HG02885 (cell line): ENCODE measurements around the gene SPRN.
"Not testable (repeated sequence)": the region's sequence is repeated elsewhere in the genome, so short reads cannot be mapped to it uniquely, and the experiment has no call there.

Experiments used
- ATAC-seq: cut with Tn5 transposase; IDR thresholded peaks from one replicate; pipeline ENCODE4 v1.9.1; 2021; ENCODE audit warnings: mild to moderate bottlenecking; ENCODE audit not compliant: unreplicated experiment, poor library complexity

The SPRN gene

DNA sequence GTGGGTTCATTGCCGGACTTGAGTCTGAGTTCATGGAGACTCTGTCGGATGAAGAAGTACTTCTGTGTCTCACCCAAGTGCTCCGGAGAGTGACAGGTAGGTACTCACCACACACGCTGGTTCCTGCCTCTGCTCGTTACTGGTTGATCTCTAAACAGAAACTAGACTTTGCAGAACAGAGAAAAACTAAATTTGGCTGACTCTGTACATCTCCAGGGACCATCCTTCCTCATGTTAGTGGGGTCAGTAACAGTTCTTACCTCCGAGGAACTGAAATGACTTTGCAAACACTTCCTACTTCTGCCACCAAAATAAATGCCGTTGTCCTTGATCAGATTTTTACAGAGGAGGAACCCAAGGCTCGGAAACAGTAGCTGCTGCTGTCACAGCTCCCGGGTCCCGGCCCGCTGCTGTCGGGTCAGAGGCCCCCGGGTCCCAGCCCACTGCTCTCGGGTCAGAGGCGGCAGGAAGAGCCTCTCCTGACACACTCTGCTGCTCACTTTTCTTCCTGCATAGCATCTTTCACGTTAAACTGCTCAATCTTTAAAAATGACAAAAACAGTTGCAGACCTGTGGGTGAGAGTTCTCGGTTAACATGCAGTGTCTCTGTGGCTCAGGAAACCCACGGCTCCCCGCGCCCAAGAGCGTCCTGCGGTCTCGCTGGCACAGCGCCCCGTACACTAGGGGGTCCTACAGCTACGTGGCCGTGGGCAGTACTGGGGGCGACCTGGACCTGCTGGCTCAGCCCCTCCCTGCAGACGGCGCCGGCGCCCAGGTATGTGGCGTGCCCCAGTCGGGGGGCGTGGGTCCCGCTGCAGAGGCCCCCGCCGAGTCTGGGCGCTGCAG lies 35.2 kb downstream of the SPRN start:
- ATAC-seq = peak; percentile 82

DNA sequence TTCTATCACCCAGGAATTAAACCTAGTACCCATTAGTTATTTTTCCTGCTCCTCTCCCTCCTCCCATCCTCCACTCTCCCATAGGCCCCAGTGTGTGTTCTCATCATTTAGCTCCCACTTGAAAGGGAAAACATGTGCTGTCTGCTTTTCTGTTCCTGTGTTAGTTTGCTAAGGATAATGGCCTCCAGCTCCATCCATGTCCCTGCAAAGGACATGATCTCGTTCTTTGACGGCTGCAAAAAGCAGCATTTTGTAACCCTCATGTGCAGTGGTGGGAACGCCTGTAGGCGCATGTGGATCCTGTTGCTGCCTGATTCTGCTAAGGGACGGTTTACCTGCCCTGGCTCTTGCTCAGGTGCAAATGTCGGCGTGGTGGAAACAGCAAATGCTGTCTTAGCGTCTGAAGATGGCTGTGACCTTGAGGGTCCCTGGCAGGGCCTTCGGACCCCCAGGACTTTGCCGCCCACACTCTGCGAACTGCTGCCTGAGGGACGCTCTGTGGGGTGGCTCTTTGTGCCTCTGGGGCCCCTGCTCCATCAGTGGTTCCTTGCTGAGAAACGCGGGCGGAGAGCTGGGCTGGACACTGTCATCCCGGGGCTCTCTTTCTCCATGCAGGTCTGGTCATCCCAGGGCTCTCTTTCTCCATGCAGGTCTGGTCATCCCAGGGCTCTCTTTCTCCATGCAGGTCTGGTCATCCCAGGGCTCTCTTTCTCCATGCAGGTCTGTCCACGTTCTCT lies 36.0 kb downstream of the SPRN start:
- ATAC-seq = peak; percentile 4

DNA sequence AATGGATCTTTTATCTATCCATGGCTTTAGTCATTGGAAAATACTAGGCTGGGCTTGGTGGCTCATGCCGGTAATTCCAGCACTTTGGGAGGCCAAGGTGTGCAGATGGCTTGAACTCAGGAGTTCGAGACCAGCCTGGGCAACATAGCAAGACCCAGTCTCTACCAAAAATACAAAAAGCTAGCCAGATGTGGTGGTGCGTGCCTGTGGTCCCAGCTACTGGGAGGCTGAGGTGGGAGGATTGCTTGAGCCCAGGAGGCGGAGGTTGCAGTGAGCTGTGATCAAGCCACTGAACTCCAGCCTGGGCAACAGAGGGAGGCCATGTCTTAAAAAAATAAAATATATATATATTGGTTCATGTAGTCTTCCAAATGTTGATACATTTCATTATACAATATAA lies 37.5 kb downstream of the SPRN start:
- ATAC-seq = not testable (repeated sequence)

DNA sequence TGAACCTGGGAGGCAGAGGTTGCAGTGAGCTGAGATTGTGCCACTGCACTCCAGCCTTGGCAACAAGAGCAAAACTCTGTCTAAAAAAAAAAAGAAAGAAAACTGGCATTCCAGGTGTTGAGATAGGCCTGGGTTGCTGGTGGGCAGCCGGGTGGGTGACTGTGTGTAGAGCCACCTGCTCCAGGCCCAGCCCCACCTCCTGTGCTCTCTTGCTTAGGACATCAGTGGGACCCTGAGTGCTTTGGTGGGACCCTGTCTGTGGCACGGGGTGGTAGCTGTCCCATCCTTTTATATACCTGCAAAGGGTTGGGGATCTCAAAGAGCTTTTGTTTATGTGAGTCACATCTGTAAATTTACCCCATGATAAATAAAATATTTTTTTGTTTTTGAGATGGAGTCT lies 39.2 kb downstream of the SPRN start:
- ATAC-seq = no peak

DNA sequence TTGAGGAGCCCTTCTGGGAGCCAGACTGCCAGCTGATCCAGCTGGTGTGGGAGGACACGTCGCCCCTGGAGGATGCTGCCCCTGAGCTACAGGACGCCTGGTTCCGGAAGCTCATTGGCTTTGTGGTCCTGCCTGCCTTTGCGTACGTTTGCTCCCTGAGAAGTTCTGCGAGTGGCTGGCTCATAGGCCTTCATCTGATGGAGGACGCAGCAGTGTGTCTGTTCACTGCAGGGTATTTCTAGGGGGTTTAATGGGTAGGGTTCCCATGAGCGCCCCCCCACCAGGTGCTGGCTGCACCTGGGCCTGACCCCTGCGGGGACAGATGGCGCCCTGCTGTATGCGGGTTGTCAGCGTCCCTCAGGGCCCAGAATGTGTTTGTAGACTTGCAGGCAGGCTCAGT lies 40.4 kb downstream of the SPRN start:
- ATAC-seq = no peak

DNA sequence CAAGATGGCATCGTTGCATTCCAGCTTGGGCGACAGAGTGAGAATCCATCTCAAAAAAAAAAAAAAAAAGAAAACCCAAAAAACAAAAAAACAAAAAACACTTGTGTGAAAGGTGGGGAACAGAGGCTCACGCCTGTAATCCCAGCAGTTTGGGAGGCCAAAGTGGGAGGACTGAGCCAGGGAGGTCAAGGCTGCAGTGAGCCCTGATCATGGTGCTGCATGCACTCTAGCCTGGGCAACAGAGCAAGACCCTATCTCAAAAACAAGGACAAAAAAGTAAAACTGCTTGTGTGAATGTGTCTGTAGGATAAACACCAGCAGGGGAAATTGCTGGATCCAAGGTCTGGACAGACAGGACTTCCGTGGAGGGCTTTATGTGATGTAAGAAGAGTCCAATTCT lies 40.9 kb downstream of the SPRN start:
- ATAC-seq = no peak

DNA sequence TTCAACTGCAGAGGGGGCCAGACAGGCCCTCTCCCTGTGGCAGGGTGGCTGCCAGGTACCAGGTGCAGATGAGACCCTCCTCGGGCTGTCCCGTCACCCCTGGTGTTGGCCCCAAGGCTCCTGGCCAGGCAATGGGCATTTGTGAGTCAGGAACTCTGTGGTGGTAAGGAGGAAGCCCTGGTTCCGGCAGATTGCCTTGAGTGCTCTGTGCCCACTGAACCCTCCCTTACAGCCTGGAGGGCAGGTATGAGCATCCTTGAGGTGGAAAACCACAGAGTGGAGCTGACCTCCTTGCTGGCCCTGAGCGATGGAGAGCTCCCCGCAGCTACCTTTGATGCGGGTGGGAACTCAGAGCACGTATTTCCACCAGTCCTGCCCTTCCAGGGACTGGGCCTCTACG lies 43.4 kb downstream of the SPRN start:
- ATAC-seq = no peak

DNA sequence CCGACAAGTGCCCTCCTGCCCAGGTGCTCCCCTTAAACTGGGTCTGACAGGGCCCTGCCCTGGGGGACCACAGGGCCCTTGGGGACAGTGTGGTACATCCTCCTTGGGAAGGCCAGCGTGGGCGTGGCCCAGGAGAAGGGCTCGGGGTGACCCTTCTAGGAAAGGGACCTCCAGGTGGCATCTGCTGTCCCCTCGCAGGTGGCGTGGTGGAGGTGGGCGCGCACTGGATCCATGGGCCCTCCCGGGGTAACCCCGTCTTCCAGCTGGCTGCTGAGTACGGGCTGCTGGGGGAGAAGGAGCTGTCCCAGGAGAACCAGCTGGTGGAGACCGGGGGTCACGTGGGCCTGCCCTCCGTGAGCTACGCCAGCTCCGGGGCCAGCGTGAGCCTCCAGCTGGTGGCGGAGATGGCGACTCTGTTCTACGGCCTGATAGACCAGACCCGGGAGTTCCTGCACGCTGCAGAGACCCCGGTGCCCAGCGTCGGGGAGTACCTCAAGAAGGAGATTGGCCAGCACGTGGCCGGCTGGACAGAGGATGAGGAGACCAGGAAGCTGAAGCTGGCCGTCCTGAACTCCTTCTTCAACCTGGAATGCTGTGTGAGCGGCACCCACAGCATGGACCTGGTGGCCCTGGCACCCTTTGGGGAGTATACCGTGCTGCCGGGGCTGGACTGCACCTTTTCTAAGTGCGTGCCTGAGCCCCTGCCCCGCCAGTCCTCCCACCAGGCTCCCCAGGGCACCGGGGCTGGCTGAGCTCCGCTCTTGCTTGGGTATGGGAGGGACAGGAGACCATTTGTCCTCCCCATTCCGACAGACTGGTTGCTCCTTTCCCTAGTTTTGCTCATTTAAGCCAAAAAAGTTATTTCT lies 44.4 kb downstream of the SPRN start:
- no peak for ATAC-seq

DNA sequence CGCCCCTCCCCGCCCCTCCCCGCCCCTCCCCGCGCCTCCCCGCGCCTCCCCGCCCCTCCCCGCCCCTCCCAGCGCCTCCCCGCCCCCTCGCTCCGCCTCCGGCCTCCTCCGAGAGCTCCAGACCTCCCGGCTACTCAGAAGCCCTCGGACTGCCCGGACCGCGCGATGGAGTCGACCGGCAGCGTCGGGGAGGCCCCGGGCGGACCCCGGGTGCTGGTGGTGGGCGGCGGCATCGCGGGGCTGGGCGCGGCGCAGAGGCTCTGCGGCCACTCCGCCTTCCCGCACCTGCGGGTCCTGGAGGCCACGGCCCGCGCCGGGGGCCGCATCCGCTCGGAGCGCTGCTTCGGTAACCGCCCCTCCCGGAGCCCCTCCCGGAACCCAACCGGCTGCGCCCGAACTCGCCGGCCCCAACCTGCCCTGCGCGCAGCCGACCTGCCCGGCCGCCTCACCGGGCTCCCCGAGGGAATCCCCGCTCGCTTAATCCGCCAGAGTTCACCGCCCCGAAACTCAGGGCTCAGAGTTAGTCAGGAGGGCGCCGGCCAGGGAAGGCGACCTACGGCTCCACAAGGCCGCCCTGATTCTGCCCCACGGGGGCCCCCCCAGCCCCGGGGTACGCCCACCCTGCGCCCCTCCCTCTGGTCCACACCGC lies 45.1 kb downstream of the SPRN start, which contains the start of gene PAOX:
TSS of gene PAOX (plus strand) at position 111 of the 649 bp plus-strand sequence. CDS start at position 166, 55 bp downstream.
- ATAC-seq = peak; percentile 53

DNA sequence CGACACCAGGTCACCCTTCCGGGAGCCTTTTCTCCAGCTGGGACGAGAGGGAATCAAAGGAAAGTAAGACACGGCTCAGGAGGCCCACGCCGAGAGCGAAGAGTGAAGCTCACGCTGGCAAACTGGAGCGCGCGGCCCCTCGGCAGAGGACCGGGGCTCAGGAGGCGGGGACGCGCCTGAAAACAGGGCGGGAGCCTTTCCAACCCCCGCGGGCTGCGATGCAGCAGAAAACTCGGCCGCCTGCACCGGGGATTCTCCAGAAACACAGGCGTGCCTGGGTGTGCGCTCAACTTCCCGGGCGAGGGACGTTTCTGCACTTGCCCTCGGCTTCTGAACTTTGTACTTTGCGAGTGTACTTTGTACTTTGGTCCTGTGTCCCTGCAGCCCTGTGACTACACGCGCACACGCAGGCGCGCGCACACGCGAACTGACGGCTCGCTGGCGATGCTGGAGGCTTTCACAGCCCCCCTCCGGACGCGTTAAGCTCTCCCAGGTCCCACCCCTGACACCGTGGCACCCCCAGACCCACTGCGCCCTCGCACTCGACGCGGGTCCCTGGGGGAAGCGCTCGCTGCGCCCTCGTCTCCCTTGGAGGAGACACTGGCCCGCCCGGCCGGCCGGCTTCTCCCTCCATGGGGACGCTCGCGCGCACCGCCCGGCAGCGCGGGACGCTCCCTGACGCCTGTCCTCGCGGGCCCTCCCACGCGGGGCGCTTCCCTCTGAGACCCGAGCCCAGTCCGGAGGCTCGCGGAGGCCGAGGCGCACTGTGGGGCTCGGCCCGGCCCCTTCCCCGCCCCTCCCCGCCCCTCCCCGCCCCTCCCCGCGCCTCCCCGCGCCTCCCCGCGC lies 46.0 kb downstream of the SPRN start:
- peak; percentile 49 for ATAC-seq

DNA sequence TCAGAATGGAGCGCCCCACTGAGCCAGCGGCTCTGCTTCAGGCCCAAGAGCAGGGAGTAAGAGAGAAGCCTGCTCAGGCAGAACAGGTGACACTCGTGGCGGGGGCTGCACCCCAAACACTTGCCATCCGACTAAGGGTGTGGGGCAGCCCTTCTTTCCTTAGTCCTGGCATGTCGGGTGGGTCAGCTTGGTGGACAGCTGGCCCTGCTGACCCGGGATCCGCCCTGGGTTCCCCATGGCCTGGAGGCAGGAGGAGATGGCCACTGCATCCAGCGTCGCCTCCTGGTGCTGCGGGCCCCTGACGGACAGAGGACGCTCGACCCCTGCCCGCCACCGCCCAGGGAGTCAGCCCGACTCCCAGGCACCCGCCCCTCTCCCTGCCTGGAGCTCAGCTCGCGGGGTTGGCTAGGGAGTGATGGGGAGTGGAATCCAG lies 46.6 kb downstream of the SPRN start:
- no peak for ATAC-seq

DNA sequence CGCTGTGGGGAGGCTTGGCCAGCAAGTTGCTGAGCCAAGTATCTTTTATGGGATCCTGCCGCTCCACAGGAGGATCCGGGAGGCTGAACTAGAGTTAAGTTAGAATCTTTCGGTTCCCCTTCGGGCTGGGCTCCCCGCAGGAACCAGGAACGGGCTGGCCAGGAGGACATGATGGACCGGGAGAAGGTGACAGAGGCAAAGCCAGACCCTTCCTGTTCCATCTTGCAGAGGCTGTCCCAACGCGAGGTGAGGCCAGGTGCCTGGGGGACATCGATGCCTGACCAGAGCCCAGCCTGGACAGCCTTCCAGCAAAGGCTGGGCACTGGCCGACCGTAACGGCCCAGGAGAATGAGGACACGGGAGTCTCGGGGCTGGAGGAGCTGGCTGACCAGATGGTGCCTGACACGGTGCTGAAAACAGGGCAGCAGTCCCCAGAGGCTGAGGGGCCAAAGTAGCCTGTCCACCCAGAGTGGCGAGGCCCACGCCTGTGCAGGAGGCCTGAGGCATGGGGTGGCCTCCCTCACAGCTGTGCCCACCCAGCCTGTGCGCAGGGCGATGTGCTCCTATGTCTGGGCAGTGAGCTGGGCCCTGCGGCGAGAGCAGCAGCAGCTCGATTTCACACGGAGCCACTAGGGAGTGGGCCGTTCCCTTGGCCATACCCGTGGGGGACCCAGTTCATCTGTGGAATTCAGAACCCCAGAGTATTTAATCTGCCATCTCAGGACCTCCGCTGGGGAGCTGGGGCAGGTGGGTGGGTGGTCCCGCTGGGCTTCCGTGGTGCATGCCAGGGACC lies 47.2 kb downstream of the SPRN start:
- no peak for ATAC-seq

DNA sequence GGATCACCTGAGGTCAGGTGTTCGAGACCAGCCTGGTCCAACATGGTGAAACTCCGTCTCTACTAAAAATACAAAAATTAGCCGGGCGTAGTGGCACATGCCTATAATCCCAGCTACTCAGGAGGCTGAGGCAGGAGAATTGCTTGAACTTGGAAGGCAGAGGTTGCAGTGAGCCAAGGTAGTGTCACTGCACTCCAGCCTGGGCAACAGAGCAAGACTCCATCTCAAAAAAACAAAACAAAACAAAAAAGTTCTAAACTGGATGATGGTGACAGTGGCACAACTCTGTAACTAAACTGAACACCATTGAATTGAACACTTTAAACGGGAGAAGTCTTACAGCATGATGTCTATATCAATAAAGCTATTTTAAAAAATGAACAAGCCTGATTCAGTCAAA lies 48.2 kb downstream of the SPRN start:
- ATAC-seq = not testable (repeated sequence)

DNA sequence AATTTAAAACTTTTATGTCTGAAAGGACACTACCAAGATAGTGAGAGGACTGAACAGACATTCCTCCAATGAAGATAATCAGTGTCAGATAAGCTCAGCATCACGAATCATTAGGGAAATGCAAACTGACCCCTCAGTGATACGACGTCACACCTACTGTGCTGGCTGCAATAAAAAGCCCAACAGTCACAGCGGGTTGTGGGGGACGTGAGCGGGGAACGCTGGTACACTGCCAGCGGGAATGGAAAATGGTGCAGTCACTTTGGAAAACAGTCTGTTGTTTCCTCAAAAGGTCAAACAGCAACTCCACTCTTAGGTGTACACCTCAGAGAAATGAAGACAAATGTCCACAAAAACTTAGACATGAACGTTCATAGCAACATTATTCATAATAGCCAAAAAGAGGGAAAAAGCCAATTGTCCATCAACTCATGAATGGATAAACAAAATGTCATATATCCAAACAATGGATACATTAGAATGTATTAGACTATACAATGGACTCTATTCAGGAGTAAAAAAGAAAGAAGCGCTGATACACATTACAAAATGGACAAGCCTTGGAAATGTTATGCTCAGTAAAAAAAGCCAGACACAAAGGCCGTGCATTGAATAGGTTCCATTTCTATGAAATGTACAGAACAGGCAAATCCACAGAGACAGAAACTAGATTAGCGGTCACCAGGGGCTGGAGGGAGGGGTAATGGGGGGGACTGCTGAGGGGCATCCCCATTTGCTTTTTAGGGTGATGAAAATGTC lies 48.9 kb downstream of the SPRN start:
- no peak for ATAC-seq

DNA sequence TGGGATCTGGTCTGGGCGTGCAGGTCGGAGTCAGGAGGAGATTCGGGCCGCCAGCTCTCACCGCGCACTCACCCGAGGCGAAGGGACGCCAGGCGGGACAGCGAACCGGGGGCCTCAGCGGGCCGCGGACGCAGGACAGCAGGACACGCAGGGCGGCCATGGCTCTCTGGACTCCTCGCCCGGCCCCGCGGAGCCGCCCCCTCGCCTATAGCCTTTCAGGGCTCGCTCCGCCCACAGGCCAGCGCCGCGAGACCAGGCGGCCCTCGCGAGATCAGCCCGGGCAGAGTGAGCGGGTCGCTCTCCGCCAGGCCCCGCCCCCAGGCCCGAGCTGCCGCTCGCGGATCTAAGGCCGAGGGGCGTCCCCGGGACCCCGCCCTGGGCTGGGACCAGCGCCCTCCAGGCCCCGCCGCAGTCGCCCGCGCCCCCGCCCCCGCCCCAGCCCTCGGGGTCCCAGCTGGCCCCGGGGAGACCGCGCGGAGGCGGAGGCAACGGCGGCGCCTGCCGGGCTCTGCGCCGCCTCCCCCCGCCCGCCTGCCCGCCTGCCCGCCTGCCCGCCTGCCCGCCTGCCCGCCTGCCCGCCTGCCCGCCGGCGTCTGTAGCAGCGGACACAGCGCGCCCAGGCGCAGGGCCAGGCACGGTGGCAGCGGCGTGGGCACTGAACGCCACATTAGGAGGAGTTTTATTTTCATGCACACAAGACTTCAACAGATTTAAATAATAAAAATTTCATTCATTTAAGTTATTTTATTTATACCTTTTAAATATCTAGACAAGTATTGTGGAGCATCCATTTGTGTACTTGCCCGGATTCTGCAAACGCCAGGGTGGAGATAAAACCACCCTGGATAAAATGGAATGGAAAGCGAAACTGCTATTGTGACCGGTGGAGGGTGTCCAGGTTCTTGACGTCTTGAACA lies 51.0 kb downstream of the SPRN start, which contains the start of gene ECHS1:
TSS of gene ECHS1 (minus strand) at position 181 of the 917 bp plus-strand sequence. CDS start at position 160, 21 bp downstream.
- peak; percentile 93 for ATAC-seq

DNA sequence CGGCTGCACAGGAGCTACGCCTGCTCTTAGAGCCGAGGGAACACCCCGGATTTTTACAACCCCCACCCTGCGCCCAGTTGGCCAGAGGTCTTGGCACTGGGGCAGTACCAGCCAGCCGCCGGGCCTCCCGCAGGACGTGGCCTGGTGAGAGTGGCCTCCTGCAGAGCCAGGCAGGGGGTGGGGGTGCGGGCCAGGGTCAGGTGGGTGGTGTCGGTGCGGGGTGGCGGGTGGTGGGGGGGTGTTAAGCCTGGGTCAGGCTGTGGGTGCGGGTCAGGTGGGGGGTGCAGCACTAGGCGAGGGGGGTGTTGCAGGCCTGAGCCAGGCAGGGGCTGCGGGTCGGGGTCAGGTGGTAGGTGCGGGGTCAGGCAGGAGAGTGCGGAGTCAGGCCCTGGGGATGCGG lies 51.9 kb downstream of the SPRN start:
- ATAC-seq = no peak
